ENCODE measurements around the gene SUCLA2. TPM values are rescaled to one million over a fixed set of nuclear protein-coding genes. Genes with fewer than 3 reads are reported as not detected.

The SUCLA2 gene
- total RNA-seq, 1 donor from 2014 or later, result 41.7 TPM

GRCh38 chr13:47908197-47908902, 92.7 kb downstream of the SUCLA2 start:
- Histone ChIP-seq H3K4me1 (ENCODE audit: insufficient read depth, low read length) (peaks cover 4% of the 10 kb centered on the region), H3K27me3 (ENCODE audit: insufficient read depth, low read length) (no peaks in the 10 kb centered on the region), H3K9ac (ENCODE audit: low read length) (no peak overlapping the region), H3K79me2 (ENCODE audit: insufficient read depth, low read length) (no peaks in the 10 kb centered on the region), H3K36me3 (ENCODE audit: insufficient read depth, low read length) (no peaks in the 10 kb centered on the region), H3K27ac (ENCODE audit: low read depth, low read length) (no peak overlapping the region), H4K20me1 (ENCODE audit: insufficient read depth, low read length) (no peaks in the 10 kb centered on the region), H3K4me2 (ENCODE audit: low read length) (no peak overlapping the region), H3K9me3 (ENCODE audit: insufficient read depth, low read depth, low read length) (no peaks in the 10 kb centered on the region), H3K4me3 (ENCODE audit: insufficient read depth, low read depth, low read length) (no peak overlapping the region), H2AFZ (ENCODE audit: low read depth, low read length) (no peak overlapping the region)
- H3K36me3 Mint-ChIP-seq (ENCODE audit: low read depth, unreplicated experiment), result peaks cover 1% of the 10 kb centered on the region
- no peak overlapping the region for H3K27ac Mint-ChIP-seq (ENCODE audit: unreplicated experiment)
- peaks cover 8% of the 10 kb centered on the region for H3K9me3 Mint-ChIP-seq (ENCODE audit: unreplicated experiment)
- no peaks in the 10 kb centered on the region for H3K27me3 Mint-ChIP-seq (ENCODE audit: low read depth, unreplicated experiment)
- peaks cover 5% of the 10 kb centered on the region for H3K4me1 Mint-ChIP-seq (ENCODE audit: low read depth, unreplicated experiment)
- FAIRE-seq, result no peak
- no peak overlapping the region for H3K4me3 Mint-ChIP-seq (ENCODE audit: unreplicated experiment)
- TF ChIP-seq CTCF (IDR thresholded peaks at IDR 0.05; ENCODE audit: insufficient read depth, low read depth, low read length), result no peak
- TF ChIP-seq EZH2 (IDR thresholded peaks at IDR 0.05; ENCODE audit: insufficient read depth, low read length), result no peak
- DNase-seq (ENCODE audit: low read depth), result peak; percentile 80

- Mint-ChIP-seq H3K36me3 (ENCODE audit: low read depth, unreplicated experiment) (peaks cover 6% of the 10 kb centered on the region), H3K9me3 (ENCODE audit: unreplicated experiment) (peaks cover 6% of the 10 kb centered on the region)
- no peak for TF ChIP-seq EZH2 (IDR thresholded peaks at IDR 0.05; ENCODE audit: insufficient read depth, low read length)
- TF ChIP-seq CTCF (IDR thresholded peaks at IDR 0.05; ENCODE audit: insufficient read depth, low read depth, low read length), result no peak
Observed at GRCh38 chr13:47904891-47905290, 96.2 kb downstream of the SUCLA2 start.

GRCh38 chr13:47904241-47904640, 96.8 kb downstream of the SUCLA2 start:
- FAIRE-seq (no peak), DNase-seq (ENCODE audit: low read depth) (no peak)
- Histone ChIP-seq H3K79me2 (ENCODE audit: insufficient read depth, low read length) (no peaks in the 10 kb centered on the region), H3K9ac (ENCODE audit: low read length) (no peak overlapping the region), H3K36me3 (ENCODE audit: insufficient read depth, low read length) (no peaks in the 10 kb centered on the region), H3K27ac (ENCODE audit: low read depth, low read length) (no peak overlapping the region), H2AFZ (ENCODE audit: low read depth, low read length) (no peak overlapping the region), H3K27me3 (ENCODE audit: insufficient read depth, low read length) (no peaks in the 10 kb centered on the region), H4K20me1 (ENCODE audit: insufficient read depth, low read length) (no peaks in the 10 kb centered on the region), H3K9me3 (ENCODE audit: insufficient read depth, low read depth, low read length) (no peaks in the 10 kb centered on the region), H3K4me1 (ENCODE audit: insufficient read depth, low read length) (peaks cover 12% of the 10 kb centered on the region), H3K4me2 (ENCODE audit: low read length) (peak overlapping the region; percentile 53), H3K4me3 (ENCODE audit: insufficient read depth, low read depth, low read length) (no peak overlapping the region)
- H3K4me1 Mint-ChIP-seq (ENCODE audit: low read depth, unreplicated experiment), result peaks cover 15% of the 10 kb centered on the region
- no peak overlapping the region for H3K4me3 Mint-ChIP-seq (ENCODE audit: unreplicated experiment)
- TF ChIP-seq CTCF (IDR thresholded peaks at IDR 0.05; ENCODE audit: insufficient read depth, low read depth, low read length), result no peak
- no peak for TF ChIP-seq EZH2 (IDR thresholded peaks at IDR 0.05; ENCODE audit: insufficient read depth, low read length)
- H3K36me3 Mint-ChIP-seq (ENCODE audit: low read depth, unreplicated experiment), result peaks cover 8% of the 10 kb centered on the region
- no peak overlapping the region for H3K27ac Mint-ChIP-seq (ENCODE audit: unreplicated experiment)
- peaks cover 11% of the 10 kb centered on the region for H3K9me3 Mint-ChIP-seq (ENCODE audit: unreplicated experiment)
- no peaks in the 10 kb centered on the region for H3K27me3 Mint-ChIP-seq (ENCODE audit: low read depth, unreplicated experiment)

More at GRCh38 chr13:47904891-47905290, 96.2 kb downstream of the SUCLA2 start:
- Histone ChIP-seq H3K4me2 (ENCODE audit: low read length) (no peak overlapping the region), H3K9me3 (ENCODE audit: insufficient read depth, low read depth, low read length) (no peaks in the 10 kb centered on the region), H3K27me3 (ENCODE audit: insufficient read depth, low read length) (no peaks in the 10 kb centered on the region), H3K4me3 (ENCODE audit: insufficient read depth, low read depth, low read length) (no peak overlapping the region), H4K20me1 (ENCODE audit: insufficient read depth, low read length) (no peaks in the 10 kb centered on the region), H3K4me1 (ENCODE audit: insufficient read depth, low read length) (peaks cover 12% of the 10 kb centered on the region), H3K36me3 (ENCODE audit: insufficient read depth, low read length) (no peaks in the 10 kb centered on the region), H3K79me2 (ENCODE audit: insufficient read depth, low read length) (no peaks in the 10 kb centered on the region), H2AFZ (ENCODE audit: low read depth, low read length) (no peak overlapping the region), H3K27ac (ENCODE audit: low read depth, low read length) (no peak overlapping the region), H3K9ac (ENCODE audit: low read length) (no peak overlapping the region)
- DNase-seq (ENCODE audit: low read depth) (no peak), FAIRE-seq (no peak)
- no peak overlapping the region for H3K27ac Mint-ChIP-seq (ENCODE audit: unreplicated experiment)
- no peak overlapping the region for H3K4me3 Mint-ChIP-seq (ENCODE audit: unreplicated experiment)
- no peaks in the 10 kb centered on the region for H3K27me3 Mint-ChIP-seq (ENCODE audit: low read depth, unreplicated experiment)
- peaks cover 15% of the 10 kb centered on the region for H3K4me1 Mint-ChIP-seq (ENCODE audit: low read depth, unreplicated experiment)

Measured in astrocyte (in vitro differentiated cells and primary cell).